Naive thymus-derived CD8-positive, alpha-beta T cell (primary cell): Measurements from ENCODE around the gene BARHL2. TPM values are rescaled to one million over a fixed set of nuclear protein-coding genes. Genes with fewer than 3 reads are reported as not detected.

Experiments
- ATAC-seq, 2 donors: fragments of 150-1000 bp; cut with Tn5 transposase in 1 of 2; sonication (Bioruptor Pico), chemical (Tn5 transposase) in 1 of 2; 1 replicate in 1 of 2; 2 replicates in 1 of 2; pipeline ENCODE4 v1.10.0; 2021; ENCODE audit warnings: mild to moderate bottlenecking in 2 of 2, moderate library complexity in 2 of 2
- POLR2A ChIA-PET: fragments of 350-600 bp; sonication (Branson Sonifier 250); formaldehyde crosslinking; loops from one replicate; lab custom pipeline; 2021; ENCODE audit warnings: antibody characterized with exemption; lab: Charles Lee
- DNase-seq, 10 donors: peaks; one replicate each; pipeline versions ENCODE4 v3.0.0 to v3.0.0-alpha.2; 2020 to 2022
- H3K27ac Mint-ChIP-seq, 10 donors: one replicate each; pipeline ENCODE4 v1.8.0; 2020 to 2022; ENCODE audit warnings: mild to moderate bottlenecking in 10 of 10, mixed read lengths in 10 of 10, moderate library complexity in 4 of 10, inconsistent platforms in 1 of 10
- H3K27me3 Mint-ChIP-seq, 5 donors: one replicate each; pipeline ENCODE4 v1.8.0; 2021 to 2022; ENCODE audit warnings: mixed read lengths in 5 of 5
- H3K36me3 Mint-ChIP-seq, 3 donors: one replicate each; pipeline ENCODE4 v1.8.0; 2020 to 2022; ENCODE audit warnings: mixed read lengths in 3 of 3, mild to moderate bottlenecking in 2 of 3, inconsistent platforms in 1 of 3
- H3K4me1 Mint-ChIP-seq, 4 donors: one replicate each; pipeline ENCODE4 v1.8.0; 2021 to 2022; ENCODE audit warnings: mixed read lengths in 4 of 4
- H3K4me3 Mint-ChIP-seq, 10 donors: one replicate each; pipeline ENCODE4 v1.8.0; 2020 to 2022; ENCODE audit warnings: mild to moderate bottlenecking in 10 of 10, mixed read lengths in 10 of 10, moderate library complexity in 6 of 10, inconsistent platforms in 1 of 10
- H3K9me3 Mint-ChIP-seq, 9 donors: one replicate each; pipeline ENCODE4 v1.8.0; 2020 to 2022; ENCODE audit warnings: mixed read lengths in 9 of 9, mild to moderate bottlenecking in 3 of 9, inconsistent platforms in 1 of 9, moderate library complexity in 1 of 9
- polyA plus RNA-seq, 3 donors: library from polyadenylated mRNA; unstranded; fragments of 300-500 nt; fragmentation: Illumina TruSeq; gene quantifications; one replicate each; pipeline ENCODE4 v1.2.3, GENCODE V29; 2021
- total RNA-seq, 8 experiments: library from RNA in 2 of 8; stranded (reverse) in 2 of 8; gene quantifications; one replicate each; pipeline ENCODE4 v1.2.3 and lab custom pipeline; 2021 to 2026

BARHL2 gene
- total and polyA plus RNA-seq, 5 experiments from 2014 or later, result not detected

DNA sequence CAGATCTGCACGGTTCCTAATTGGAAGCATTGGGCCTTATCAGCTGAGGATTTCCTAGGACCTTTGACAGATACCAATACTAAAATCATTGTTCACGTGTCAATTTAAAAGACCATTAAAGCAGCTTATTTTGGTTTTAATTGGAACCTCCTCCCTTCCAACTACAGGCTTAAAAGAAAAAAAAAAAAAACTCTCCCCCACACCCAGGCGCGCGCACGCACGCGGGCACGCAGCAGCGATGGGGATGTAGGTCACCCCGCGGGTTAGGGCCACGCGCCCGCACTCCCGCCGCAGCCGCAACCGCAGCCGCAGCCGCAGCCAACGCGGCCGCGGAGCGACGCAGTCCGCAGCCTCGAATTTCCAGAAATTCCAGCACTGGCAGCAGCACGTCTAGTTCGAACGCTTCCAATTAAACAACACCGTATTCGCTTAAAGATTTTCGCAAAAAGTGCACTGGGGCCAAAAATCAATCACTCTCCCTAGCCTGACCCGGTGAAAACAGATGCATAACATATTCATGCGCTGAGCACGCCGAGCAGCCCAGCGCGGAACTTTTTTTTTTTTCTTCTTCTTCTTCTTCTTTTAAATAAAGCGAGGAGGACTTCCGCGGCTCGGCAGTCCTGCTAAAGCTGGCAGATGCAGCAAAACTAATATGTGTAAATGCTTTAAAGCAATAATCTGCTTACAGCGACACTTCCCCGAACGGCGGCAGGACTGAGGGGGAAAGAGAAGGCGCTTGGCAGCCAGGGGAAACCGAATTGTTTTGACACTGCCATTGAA lies 13.3 kb upstream of the BARHL2 start:
- ATAC-seq (peak; percentile 28 to 35), DNase-seq (no peak)
- peaks cover 63 to 92% (median 77%) of the 10 kb centered on the region in 5 donors for H3K27me3 Mint-ChIP-seq
- H3K9me3 Mint-ChIP-seq, result peaks cover 0 to 36% (median 15%) of the 10 kb centered on the region in 9 donors
- H3K27ac Mint-ChIP-seq, result peak overlapping the region in 3 of 10 donors; percentile 22 to 63 (median 54)
- peak overlapping the region; percentile 66 to 87 (median 80) for H3K4me3 Mint-ChIP-seq
- POLR2A ChIA-PET, result interaction anchor here (0.5 kb wide), 1 partner anchor 222 kb away, joined by 7 read pairs; no protein-coding TSS in a partner anchor
- peaks cover 7 to 30% (median 29%) of the 10 kb centered on the region in 3 donors for H3K36me3 Mint-ChIP-seq
- peaks cover 24 to 52% (median 38%) of the 10 kb centered on the region in 4 donors for H3K4me1 Mint-ChIP-seq

DNA sequence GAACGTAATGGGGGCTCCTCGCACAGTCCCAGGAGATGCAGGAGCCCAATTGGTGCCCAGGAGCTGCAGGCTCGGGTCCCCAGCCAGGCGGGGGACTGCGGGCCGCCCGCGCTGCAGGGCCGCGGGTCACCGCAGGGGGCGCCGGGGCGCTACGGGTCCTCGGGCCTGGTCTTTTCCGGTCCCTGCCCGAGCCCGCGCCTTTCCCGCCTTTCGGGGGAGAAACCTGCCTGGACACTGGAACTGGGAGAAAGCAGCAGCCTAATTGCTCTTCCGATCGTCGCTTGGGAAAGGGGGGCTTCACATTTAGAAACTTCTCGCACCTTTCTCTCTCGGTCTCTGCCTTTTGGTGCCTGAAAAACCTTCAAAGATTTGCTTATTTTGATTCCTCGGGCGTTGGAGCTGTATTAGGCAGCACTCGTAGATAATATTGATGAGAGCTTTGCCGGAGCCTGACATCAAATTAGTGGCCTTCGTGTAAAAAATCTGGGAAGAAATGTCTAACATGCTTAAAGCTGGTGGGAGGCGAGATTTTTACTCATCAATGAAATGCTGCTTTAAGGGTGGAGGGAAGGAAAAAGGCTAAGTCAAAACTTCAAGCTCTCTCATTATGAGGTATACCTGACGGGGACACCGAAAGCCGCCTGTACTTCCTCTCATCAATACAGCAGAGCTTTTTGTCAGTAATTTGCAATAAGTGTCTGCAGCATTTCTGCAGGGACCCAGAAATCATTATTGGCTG lies 12.6 kb upstream of the BARHL2 start:
- Mint-ChIP-seq H3K27me3 (peaks cover 66 to 92% (median 77%) of the 10 kb centered on the region in 5 donors), H3K27ac (peak overlapping the region in 3 of 10 donors; percentile 8 to 77 (median 9)), H3K9me3 (peaks cover 0 to 44% (median 19%) of the 10 kb centered on the region in 9 donors), H3K4me3 (peak overlapping the region; percentile 24 to 87 (median 74)), H3K4me1 (peaks cover 24 to 57% (median 45%) of the 10 kb centered on the region in 4 donors), H3K36me3 (peaks cover 7 to 30% (median 29%) of the 10 kb centered on the region in 3 donors)
- POLR2A ChIA-PET, result interaction anchor here (0.5 kb wide), 1 partner anchor 223 kb away, joined by 7 read pairs; no protein-coding TSS in a partner anchor
- peak in 1 of 2 donors; percentile 13 for ATAC-seq
- no peak for DNase-seq

DNA sequence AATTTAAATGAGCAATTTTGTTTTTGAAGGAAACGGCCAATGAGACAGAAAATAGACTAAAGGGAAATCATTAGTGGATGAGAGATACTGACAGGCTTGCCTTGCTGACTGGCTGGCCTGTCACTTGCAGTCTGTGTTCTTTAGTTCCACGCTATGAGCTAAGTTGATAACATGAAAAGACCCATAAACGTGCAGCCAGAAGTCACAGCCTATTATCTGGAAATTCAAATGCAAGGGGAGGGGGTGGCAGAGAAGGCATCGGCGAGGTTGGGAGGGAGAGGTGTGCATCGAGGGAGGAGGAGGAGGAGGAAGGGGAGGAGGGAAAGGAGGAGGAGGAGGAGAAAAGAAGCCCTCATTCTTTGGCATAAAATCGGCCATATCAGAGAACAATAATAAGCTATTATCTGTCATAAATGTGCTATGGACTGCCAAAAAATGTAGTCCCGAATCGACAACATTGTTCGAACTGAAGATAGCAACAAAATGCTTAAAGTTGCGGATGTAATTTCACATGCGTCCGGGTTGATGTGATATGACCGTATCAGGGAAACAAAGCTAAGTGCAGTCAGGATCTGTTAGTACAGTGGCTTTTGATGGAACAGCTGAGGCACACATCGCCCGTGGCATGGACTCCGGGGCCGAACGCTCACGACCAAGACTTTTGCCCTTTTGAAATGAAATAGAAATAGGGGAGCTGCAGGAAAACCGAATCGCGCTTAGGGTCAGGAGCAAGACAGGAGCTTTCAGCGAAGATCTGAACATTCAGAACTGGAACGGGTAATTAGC lies 11.6 kb upstream of the BARHL2 start:
- Mint-ChIP-seq H3K4me1 (peaks cover 24 to 66% (median 52%) of the 10 kb centered on the region in 4 donors), H3K27me3 (peaks cover 71 to 100% (median 83%) of the 10 kb centered on the region in 5 donors), H3K9me3 (peaks cover 0 to 52% (median 21%) of the 10 kb centered on the region in 9 donors), H3K36me3 (peaks cover 12 to 36% (median 33%) of the 10 kb centered on the region in 3 donors), H3K27ac (peak overlapping the region in 1 of 10 donors; percentile 36), H3K4me3 (peak overlapping the region in 9 of 10 donors; percentile 36 to 80 (median 65))
- DNase-seq (no peak), ATAC-seq (no peak)
- POLR2A ChIA-PET, result no interaction called here

DNA sequence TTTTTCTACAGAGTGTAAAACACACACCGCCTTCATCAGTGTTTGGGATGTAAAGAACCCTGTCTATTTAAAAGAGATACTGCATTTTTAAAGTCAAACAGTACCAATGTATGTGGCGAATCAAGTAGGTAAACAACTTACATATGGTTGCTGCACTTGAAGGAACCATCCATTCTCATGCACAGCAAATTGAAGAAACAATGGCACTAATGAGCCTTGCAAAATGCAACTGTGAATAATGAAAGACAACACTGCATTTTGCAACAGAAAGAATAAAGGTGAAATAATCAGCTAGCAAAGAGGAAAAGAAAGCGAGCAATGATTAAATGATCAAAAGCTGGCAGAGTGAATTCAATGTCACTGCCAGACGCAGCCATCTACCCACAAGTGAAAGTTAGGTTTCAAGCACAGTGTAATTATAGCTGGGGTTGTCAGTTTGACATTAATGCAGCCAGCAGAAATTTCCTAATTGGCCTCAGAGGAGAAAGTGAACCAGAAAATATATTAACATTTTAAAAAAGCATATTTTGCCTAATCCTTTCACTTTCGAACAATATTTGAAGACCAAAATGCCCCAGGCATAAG lies 10.9 kb upstream of the BARHL2 start:
- H3K9me3 Mint-ChIP-seq, result peaks cover 0 to 58% (median 21%) of the 10 kb centered on the region in 9 donors

DNA sequence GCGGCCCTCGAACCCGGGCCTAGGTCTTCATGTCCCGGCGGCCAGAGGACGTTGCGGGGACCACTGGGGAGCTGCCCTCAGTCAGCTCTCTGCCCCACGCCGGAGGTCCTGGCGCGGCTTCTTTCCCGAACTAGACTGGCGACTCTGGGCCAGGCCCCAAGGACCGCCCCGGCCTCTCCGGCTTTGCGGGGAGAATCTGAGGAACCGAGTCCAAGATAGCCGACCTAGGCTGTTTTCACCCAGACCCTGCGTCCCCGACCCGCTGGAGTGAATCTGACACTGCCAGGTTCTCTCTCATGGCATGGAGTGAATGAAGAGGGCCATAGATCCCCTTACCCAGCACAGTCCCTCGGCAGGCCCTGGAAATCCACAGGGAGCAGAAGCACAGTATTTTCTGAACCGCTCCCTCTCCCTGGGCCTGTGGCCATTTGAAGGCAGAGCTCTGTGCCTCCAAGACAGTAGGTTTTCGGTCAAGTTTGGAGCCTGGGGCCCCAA lies 9.9 kb upstream of the BARHL2 start:
- H3K27me3 Mint-ChIP-seq, result peaks cover 69 to 100% (median 81%) of the 10 kb centered on the region in 5 donors
- H3K4me1 Mint-ChIP-seq, result peaks cover 27 to 77% (median 60%) of the 10 kb centered on the region in 4 donors
- peak overlapping the region in 1 of 10 donors; percentile 44 for H3K27ac Mint-ChIP-seq
- peak overlapping the region in 4 of 10 donors; percentile 65 to 87 (median 80) for H3K4me3 Mint-ChIP-seq
- H3K9me3 Mint-ChIP-seq, result peaks cover 0 to 63% (median 24%) of the 10 kb centered on the region in 9 donors
- ATAC-seq (no peak), DNase-seq (no peak)
- peaks cover 12 to 46% (median 39%) of the 10 kb centered on the region in 3 donors for H3K36me3 Mint-ChIP-seq
- POLR2A ChIA-PET, result no interaction called here

More for the DNA sequence above, 10.9 kb upstream of the BARHL2 start:
- Mint-ChIP-seq H3K27me3 (peaks cover 68 to 100% (median 82%) of the 10 kb centered on the region in 5 donors), H3K27ac (peak overlapping the region in 2 of 10 donors; percentile 11 to 36), H3K36me3 (peaks cover 12 to 43% (median 36%) of the 10 kb centered on the region in 3 donors), H3K4me1 (peaks cover 26 to 72% (median 58%) of the 10 kb centered on the region in 4 donors), H3K4me3 (peak overlapping the region in 9 of 10 donors; percentile 21 to 80 (median 52))
- POLR2A ChIA-PET, result no interaction called here
- DNase-seq, result no peak
- ATAC-seq, result no peak

DNA sequence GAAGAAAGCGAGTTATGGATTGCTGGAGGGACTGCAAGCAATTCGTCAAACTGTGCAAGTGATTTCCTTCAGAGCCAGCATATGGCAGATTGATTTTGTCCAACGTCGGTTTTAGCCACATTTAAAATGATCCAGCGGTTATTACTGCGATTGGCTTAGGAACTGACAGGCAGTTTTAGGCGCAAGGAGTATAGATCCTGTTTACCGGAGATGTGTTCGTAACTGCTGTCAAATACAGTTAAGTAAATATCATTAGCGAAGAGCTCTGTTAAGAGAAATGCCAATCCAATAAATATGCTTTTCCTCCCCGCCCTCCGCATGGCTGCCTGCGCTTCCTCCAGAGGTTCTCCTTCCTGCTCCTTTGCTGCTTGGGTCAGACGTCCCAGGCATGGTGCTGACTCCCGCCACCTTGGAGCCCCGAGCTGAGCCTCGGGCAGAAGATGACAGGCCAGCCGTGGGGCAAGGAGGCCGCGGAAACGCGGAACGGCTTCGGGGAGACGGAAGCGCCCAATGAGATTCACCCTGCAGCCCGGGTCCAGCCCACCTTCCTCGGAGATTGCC lies 9.4 kb upstream of the BARHL2 start:
- DNase-seq (no peak), ATAC-seq (no peak)
- POLR2A ChIA-PET, result no interaction called here
- peaks cover 13 to 50% (median 44%) of the 10 kb centered on the region in 3 donors for H3K36me3 Mint-ChIP-seq
- H3K9me3 Mint-ChIP-seq, result peaks cover 3 to 67% (median 28%) of the 10 kb centered on the region in 9 donors
- H3K4me3 Mint-ChIP-seq, result peak overlapping the region in 9 of 10 donors; percentile 48 to 87 (median 78)
- peaks cover 27 to 77% (median 62%) of the 10 kb centered on the region in 4 donors for H3K4me1 Mint-ChIP-seq
- H3K27ac Mint-ChIP-seq, result peak overlapping the region in 5 of 10 donors; percentile 0 to 89 (median 14)
- H3K27me3 Mint-ChIP-seq, result peaks cover 74 to 100% (median 83%) of the 10 kb centered on the region in 5 donors

DNA sequence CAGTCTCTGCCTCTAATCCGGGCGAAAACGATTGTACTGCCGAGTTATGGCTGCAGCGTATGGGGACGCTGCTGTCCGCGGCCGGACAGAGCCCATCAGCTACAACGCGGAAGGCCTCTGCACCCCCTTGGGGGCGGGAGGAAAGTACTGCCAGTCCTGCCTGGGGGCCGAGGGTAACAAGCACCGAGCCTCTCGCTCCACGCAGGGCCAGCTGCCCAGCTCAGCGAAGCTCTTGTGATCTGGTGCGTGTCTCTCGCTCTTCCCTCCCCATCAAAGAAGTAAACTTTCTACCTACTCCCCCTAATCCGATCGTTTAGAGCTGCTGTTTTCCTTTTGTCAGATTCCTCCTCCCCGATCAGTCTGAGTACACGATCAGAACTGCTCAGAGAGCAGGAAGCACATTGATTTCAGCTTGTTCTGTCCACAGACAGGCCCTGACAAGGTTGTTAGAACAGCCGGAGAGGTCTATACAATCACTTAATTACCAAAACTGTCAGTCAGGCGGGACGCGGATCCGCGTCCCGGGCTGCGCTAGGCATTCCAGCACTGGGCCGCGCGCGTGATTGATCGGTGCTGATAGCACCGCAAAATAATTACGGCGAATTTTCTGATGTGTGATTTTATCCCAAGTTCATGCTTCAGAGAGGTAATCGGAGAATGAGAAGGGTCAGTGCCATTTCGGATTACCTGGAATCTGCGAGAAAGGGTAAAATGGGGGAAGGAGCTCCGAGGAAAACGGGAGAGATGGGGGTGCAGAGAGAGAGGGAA lies 8.7 kb upstream of the BARHL2 start:
- POLR2A ChIA-PET, result no interaction called here
- Mint-ChIP-seq H3K27me3 (peaks cover 74 to 100% (median 83%) of the 10 kb centered on the region in 5 donors), H3K36me3 (peaks cover 18 to 57% (median 49%) of the 10 kb centered on the region in 3 donors), H3K9me3 (peaks cover 3 to 73% (median 31%) of the 10 kb centered on the region in 9 donors), H3K27ac (peak overlapping the region in 5 of 10 donors; percentile 0 to 89 (median 46)), H3K4me1 (peaks cover 30 to 76% (median 65%) of the 10 kb centered on the region in 4 donors), H3K4me3 (peak overlapping the region; percentile 42 to 87 (median 78))
- DNase-seq (no peak), ATAC-seq (peak; percentile 40 to 46)

DNA sequence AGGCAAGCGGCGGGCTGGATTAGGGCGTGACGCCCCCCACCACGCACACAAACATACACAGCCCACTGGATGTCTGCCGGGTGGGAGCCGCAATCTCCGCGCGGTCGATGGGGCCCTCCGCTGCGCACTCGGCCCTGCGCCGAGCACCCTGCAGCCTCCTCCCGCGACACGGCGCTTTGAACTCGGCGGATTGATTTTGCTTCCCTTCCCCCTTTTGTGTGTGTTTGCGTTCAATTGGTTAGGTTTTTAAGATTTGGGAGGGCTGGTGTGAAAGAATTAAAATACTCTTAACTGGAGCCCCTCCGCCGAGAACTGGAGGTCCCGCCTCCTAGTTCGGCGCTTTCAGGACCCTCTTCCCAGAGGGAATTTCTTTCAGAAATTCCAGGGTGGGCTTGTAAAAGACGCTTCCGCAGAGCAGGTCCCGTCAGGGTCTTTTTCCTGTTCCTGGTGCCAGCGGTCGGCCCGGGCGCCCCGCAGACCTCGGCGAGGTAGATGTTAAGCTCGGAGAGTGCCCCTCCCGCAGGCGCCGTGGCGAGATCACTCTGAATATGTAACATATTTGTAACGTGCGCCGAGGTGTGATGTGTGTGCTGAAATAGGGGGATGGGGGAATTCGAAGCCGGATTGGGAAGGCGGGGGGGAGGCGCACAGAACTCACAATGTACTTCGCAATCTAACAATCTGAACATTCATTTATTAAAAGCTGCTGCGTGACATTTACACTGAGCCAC lies 8.0 kb upstream of the BARHL2 start:
- Mint-ChIP-seq H3K4me3 (peak overlapping the region; percentile 42 to 87 (median 78)), H3K27me3 (peaks cover 78 to 100% (median 85%) of the 10 kb centered on the region in 5 donors), H3K36me3 (peaks cover 21 to 64% (median 46%) of the 10 kb centered on the region in 3 donors), H3K27ac (peak overlapping the region in 3 of 10 donors; percentile 6 to 89 (median 46)), H3K4me1 (peaks cover 26 to 69% (median 60%) of the 10 kb centered on the region in 4 donors), H3K9me3 (peaks cover 10 to 81% (median 35%) of the 10 kb centered on the region in 9 donors)
- POLR2A ChIA-PET, result no interaction called here
- peak in 1 of 10 donors; percentile 60 for DNase-seq
- no peak for ATAC-seq

DNA sequence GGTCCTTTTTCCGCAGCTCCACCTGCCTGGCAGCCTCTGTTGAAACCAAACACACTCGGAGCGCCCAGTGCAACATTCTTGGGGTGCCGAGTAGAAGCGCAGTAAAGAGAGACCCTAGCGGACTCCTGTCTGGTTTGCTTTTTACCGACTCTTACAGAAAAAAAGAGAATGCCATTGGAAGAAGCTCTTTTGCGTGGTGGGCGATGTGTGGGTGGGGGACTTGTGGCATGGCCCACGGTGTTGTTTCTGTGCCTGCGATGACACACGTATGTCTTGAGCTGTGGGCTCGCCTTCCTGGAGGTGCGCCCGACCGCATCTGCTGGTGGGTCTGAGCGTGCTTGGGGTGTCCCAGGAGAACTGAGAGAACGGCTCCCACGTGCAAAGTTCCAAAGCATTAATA lies 7.3 kb upstream of the BARHL2 start:
- POLR2A ChIA-PET, result no interaction called here
- Mint-ChIP-seq H3K27ac (peak overlapping the region in 1 of 10 donors; percentile 65), H3K9me3 (peaks cover 10 to 84% (median 38%) of the 10 kb centered on the region in 9 donors), H3K4me3 (peak overlapping the region in 9 of 10 donors; percentile 12 to 65 (median 49)), H3K27me3 (peaks cover 75 to 100% (median 83%) of the 10 kb centered on the region in 5 donors), H3K4me1 (peaks cover 23 to 63% (median 54%) of the 10 kb centered on the region in 4 donors), H3K36me3 (peaks cover 22 to 65% (median 47%) of the 10 kb centered on the region in 3 donors)
- DNase-seq (no peak), ATAC-seq (no peak)
